Glomerular visceral epithelial cell (primary cell): ENCODE results near the gene WNT8B.

ENCODE experiments used
- DNase-seq: peaks from one replicate; pipeline ENCODE4 v3.0.0-alpha.2; 2016; ENCODE audit errors: extremely low spot score

The WNT8B gene

GRCh38 chr10:100483876-100484666 is 21.3 kb downstream of the WNT8B start:
- DNase-seq, result no peak

GRCh38 chr10:100485366-100485765 is 22.6 kb downstream of the WNT8B start:
- no peak for DNase-seq

GRCh38 chr10:100485801-100486495 is 23.1 kb downstream of the WNT8B start:
- no peak for DNase-seq

- DNase-seq, result no peak
These were observed 24.7 kb downstream of the WNT8B start for GRCh38 chr10:100487529-100487928.

- DNase-seq, result no peak
These were observed 26.6 kb downstream of the WNT8B start for GRCh38 chr10:100489396-100489795.

- DNase-seq, result no peak
These were observed 27.7 kb downstream of the WNT8B start for GRCh38 chr10:100490531-100490930.

GRCh38 chr10:100496567-100496966 is 33.8 kb downstream of the WNT8B start:
- no peak for DNase-seq

GRCh38 chr10:100498059-100498458 is 35.2 kb downstream of the WNT8B start:
- no peak for DNase-seq

GRCh38 chr10:100501423-100501822 is 38.6 kb downstream of the WNT8B start:
- no peak for DNase-seq

- no peak for DNase-seq
These were observed 40.2 kb downstream of the WNT8B start for GRCh38 chr10:100502926-100503494.

- DNase-seq, result no peak
These were observed 41.3 kb downstream of the WNT8B start for GRCh38 chr10:100504096-100504495.

- DNase-seq, result no peak
These were observed 42.4 kb downstream of the WNT8B start for GRCh38 chr10:100505164-100505563.

GRCh38 chr10:100506596-100507356 is 44.0 kb downstream of the WNT8B start:
- peak; percentile 40 for DNase-seq

- no peak for DNase-seq
These were observed 44.5 kb downstream of the WNT8B start for GRCh38 chr10:100507357-100507732.

GRCh38 chr10:100508266-100508665 is 45.5 kb downstream of the WNT8B start:
- DNase-seq, result no peak

GRCh38 chr10:100508691-100509150 is 45.9 kb downstream of the WNT8B start:
- peak; percentile 45 for DNase-seq

- DNase-seq, result no peak
These were observed 46.5 kb downstream of the WNT8B start for GRCh38 chr10:100509241-100509840.

GRCh38 chr10:100510533-100511308 is 47.9 kb downstream of the WNT8B start:
- no peak for DNase-seq

GRCh38 chr10:100515612-100516011 is 52.8 kb downstream of the WNT8B start:
- DNase-seq, result no peak

GRCh38 chr10:100516847-100517246 is 54.0 kb downstream of the WNT8B start:
- DNase-seq, result no peak

GRCh38 chr10:100518761-100519241 is 56.0 kb downstream of the WNT8B start:
- peak; percentile 60 for DNase-seq
